Left ventricle myocardium inferior (tissue), 1 donor: ENCODE data around the gene SLC9C2. TPM values are rescaled to one million over a fixed set of nuclear protein-coding genes. Genes with fewer than 3 reads are reported as not detected.

Experiments used
- DNase-seq: peaks from one replicate; pipeline ENCODE4 v3.0.0-alpha.2; 2020
- H3K27ac ChIP-seq: fragments of 200-600 bp; replicated peaks from 2 replicates; pipeline ENCODE4 v1.8.0; 2021
- H3K27me3 ChIP-seq: fragments of 200-600 bp; 2 replicates; pipeline ENCODE4 v1.8.0; 2021; ENCODE audit warnings: low read depth
- H3K36me3 ChIP-seq: fragments of 200-600 bp; 2 replicates; pipeline ENCODE4 v1.8.0; 2021
- H3K4me1 ChIP-seq: fragments of 200-600 bp; 2 replicates; pipeline ENCODE4 v1.8.0; 2021
- H3K4me3 ChIP-seq: fragments of 200-600 bp; 2 replicates; pipeline ENCODE4 v1.8.0; 2021; ENCODE audit warnings: mild to moderate bottlenecking, moderate library complexity
- H3K9me3 ChIP-seq: fragments of 200-600 bp; replicated peaks from 2 replicates; pipeline ENCODE4 v1.8.0; 2021
- intact Hi-C: fragments of 100-400 bp; cut with micrococcal nuclease; formaldehyde crosslinking; loops from one replicate; pipeline ENCODE4 v1.11.0; 2022
- total RNA-seq: library from RNA; stranded (reverse); fragmentation: NEBNext Ultra II Directional; extraction: Animal tissue kit (Norgen Biotek cat#: 25700); gene quantifications from one replicate; pipeline ENCODE4 v1.2.1, GENCODE V29; 2021
- TF ChIP-seq, protein P1 (sequence below): fragments of 200-600 bp; IDR thresholded peaks from 2 replicates; pipeline ENCODE4 v1.8.0; 2021; ENCODE audit warnings: antibody characterized with exemption, mild to moderate bottlenecking, borderline replicate concordance
- donor health status: DM: no; HTN: yes; CAD: no; lungs with severe emphysema.

Gene SLC9C2
- total RNA-seq, 1 donor from 2014 or later, result not detected

DNA sequence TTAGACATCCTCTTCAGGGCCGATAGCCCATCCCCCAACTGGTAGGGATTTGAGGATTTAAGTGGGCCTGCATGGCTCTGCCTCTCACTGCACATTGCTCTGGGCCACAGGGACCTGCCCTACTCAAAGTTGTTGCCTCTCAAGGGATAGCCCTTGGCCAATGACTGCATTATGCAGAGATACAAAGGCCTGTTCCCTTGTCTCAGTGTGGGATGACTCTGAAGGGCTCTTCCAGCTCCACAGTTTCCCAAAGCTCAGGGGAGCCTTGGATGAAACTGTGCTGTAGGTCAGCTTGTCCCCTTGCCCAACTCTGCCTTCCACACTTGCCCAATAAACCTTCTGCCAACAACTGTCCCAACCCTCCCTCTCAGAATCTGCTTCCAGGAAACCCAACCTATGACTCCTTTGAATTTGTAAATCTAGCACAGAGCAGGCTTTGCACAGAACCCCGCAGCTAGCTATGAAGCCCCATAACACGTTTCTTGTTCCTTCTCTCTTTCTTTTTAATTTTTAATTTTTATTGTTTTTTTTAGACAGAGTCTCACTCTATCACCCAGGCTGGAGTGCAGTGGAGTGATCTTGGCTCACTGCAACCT, 42.5 kb downstream of the SLC9C2 start:
- TF ChIP-seq, protein P1, sequence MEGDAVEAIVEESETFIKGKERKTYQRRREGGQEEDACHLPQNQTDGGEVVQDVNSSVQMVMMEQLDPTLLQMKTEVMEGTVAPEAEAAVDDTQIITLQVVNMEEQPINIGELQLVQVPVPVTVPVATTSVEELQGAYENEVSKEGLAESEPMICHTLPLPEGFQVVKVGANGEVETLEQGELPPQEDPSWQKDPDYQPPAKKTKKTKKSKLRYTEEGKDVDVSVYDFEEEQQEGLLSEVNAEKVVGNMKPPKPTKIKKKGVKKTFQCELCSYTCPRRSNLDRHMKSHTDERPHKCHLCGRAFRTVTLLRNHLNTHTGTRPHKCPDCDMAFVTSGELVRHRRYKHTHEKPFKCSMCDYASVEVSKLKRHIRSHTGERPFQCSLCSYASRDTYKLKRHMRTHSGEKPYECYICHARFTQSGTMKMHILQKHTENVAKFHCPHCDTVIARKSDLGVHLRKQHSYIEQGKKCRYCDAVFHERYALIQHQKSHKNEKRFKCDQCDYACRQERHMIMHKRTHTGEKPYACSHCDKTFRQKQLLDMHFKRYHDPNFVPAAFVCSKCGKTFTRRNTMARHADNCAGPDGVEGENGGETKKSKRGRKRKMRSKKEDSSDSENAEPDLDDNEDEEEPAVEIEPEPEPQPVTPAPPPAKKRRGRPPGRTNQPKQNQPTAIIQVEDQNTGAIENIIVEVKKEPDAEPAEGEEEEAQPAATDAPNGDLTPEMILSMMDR, result no peak
- intact Hi-C loops, result no loop called here
- H3K27ac ChIP-seq, result no peak overlapping the region
- peaks cover 16% of the 10 kb centered on the region for H3K9me3 ChIP-seq
- H3K4me3 ChIP-seq, result no peak overlapping the region
- H3K4me1 ChIP-seq, result no peaks in the 10 kb centered on the region
- no peak for DNase-seq
- no peaks in the 10 kb centered on the region for H3K36me3 ChIP-seq
- no peaks in the 10 kb centered on the region for H3K27me3 ChIP-seq

DNA sequence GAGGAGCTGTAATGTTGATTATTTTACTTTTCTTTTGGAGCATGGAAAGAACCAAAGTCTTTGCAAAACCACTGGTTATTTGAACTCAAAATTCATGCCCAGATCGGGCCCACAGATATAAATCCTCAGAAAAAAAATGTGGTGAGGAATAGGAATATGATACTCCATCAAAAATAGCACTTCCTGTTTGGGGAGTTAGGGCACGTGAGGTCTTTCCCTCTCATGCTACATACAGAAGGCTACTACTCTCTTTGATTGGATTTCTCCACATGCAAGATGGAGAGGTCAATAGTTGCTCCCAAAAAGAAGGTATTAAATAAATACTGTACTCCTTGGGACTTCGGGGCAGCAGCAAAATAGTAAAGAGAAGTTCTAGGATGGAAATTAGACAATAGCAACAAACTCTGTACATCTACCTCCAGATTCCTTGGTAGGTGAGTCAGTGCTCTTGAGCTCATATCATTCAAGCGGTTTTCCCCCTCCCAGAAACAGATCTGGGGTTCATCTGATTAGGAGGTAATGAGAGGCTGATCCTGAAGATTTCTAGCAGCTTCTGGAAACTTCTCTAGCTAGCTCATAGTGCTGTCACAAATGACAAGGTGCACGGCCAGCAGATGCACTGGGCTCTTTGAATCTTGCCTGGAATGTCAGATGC, 47.1 kb downstream of the SLC9C2 start:
- Histone ChIP-seq H3K4me3 (no peak overlapping the region), H3K9me3 (no peaks in the 10 kb centered on the region), H3K36me3 (no peaks in the 10 kb centered on the region), H3K4me1 (no peaks in the 10 kb centered on the region), H3K27ac (no peak overlapping the region), H3K27me3 (no peaks in the 10 kb centered on the region)
- no peak for DNase-seq
- intact Hi-C loops, result no loop called here
- TF ChIP-seq, protein P1, result no peak

DNA sequence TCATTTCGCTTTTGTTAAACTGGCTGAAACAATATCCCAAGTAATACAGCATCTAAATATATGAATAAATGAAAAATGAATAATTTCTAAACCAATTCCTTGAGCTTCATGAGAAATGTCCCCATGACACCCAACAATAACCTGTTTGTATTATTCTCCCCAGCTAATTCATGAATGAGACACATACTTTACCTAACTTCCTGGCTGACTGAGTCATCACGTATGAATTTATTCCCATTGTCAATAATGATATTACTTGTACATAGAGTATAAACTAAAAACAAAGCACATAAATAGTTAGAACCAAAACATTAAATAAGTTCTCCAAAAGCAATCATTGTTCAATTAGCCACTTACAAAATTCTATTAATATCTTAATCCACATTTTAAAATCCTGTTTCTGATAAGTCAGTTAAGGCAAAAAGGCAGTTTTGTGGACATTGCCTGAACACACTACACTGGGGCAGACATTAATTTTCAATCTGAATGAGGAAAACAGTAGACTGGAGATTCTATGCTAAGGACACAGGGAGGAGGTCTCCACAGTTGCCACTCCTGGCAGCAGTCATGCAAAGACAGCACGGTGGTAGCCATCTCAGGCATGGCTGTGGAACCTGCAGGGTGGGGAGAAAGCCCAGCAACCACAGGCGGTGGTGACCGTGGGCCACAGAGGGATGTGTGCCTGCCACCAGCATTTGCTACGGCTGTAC, 48.2 kb downstream of the SLC9C2 start:
- no peak for DNase-seq
- Histone ChIP-seq H3K27me3 (no peaks in the 10 kb centered on the region), H3K9me3 (no peaks in the 10 kb centered on the region), H3K4me3 (no peak overlapping the region), H3K4me1 (no peaks in the 10 kb centered on the region), H3K27ac (no peak overlapping the region), H3K36me3 (no peaks in the 10 kb centered on the region)
- intact Hi-C loops, result no loop called here
- TF ChIP-seq, protein P1, result no peak

DNA sequence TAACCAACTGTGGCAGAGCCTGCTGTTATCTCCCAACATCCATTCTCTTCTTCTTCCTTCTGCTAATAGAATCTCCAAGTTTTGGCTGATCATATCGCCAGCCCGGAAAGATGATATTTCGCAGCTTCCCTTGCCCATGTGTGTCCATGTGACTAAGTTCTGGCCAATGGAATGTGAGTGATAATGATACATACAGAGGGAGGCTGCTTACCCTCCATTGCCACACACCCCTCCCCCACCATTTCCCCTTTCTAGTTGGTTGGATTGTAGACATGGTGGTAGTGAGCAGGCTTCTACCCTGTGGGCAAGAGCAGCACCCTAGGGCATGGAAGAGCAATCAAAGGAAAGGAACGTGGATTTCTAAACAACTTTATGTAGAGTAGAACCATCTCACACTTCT, 48.8 kb downstream of the SLC9C2 start:
- H3K4me3 ChIP-seq, result no peak overlapping the region
- no peaks in the 10 kb centered on the region for H3K27me3 ChIP-seq
- intact Hi-C loops, result no loop called here
- no peaks in the 10 kb centered on the region for H3K4me1 ChIP-seq
- no peak for DNase-seq
- TF ChIP-seq, protein P1, result no peak
- H3K36me3 ChIP-seq, result no peaks in the 10 kb centered on the region
- H3K9me3 ChIP-seq, result no peaks in the 10 kb centered on the region
- H3K27ac ChIP-seq, result no peak overlapping the region

DNA sequence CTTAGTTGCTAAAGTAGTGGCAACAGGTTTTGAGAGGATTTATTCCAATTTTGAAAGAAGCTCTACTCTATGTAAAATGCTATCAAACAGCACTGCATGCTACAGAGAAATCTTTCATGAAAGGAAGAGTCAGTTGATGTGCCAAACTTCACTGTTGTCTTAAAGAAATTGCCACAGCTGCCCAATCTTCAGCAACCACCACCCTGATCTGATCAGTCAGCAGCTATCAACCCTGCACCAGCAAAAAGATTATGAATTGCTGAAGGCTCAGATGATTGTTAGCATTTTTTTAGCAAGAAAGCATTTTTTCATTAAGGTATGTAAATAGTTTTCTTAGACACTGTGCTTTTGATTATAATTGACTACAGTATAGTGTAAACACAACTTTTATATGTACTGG, 49.6 kb downstream of the SLC9C2 start:
- no peaks in the 10 kb centered on the region for H3K36me3 ChIP-seq
- no peaks in the 10 kb centered on the region for H3K9me3 ChIP-seq
- TF ChIP-seq, protein P1, result no peak
- H3K27me3 ChIP-seq, result no peaks in the 10 kb centered on the region
- H3K27ac ChIP-seq, result no peak overlapping the region
- no peak for DNase-seq
- H3K4me1 ChIP-seq, result no peaks in the 10 kb centered on the region
- H3K4me3 ChIP-seq, result no peak overlapping the region
- intact Hi-C loops, result no loop called here
